Measurements from ENCODE around the gene LRATD1. TPM values are rescaled to one million over a fixed set of nuclear protein-coding genes. Genes with fewer than 3 reads are reported as not detected.

Gene LRATD1
- 0.09 to 0.17 TPM (median 0.14 TPM) in 5 replicates for total RNA-seq (2022; extraction: Qiagen RNA extraction)

GRCh38 chr2:14632133-14632936 lies at the start of gene LRATD1:
Gene LRATD1 (plus strand): TSS chr2:14632717. CDS start chr2:14633980, 1,263 bp downstream.

All from A549 treated with AZD2906 at 1 μM for 4 hours (cell line).